Neuron (in vitro differentiated cells): ENCODE data around the gene KDM2A.

ENCODE experiments used
- H2AFZ ChIP-seq: one replicate; pipeline ENCODE4 v1.6.1; 2013; ENCODE audit warnings: low read depth, mild to moderate bottlenecking, inconsistent platforms, low read length, moderate library complexity
- H3K27me3 ChIP-seq: one replicate; pipeline ENCODE4 v1.6.1; 2013; ENCODE audit warnings: low read length; ENCODE audit not compliant: insufficient read depth
- H3K36me3 ChIP-seq: one replicate; pipeline ENCODE4 v1.6.1; 2013; ENCODE audit warnings: low read length; ENCODE audit not compliant: insufficient read depth
- H3K4me1 ChIP-seq: one replicate; pipeline ENCODE4 v1.6.1; 2013; ENCODE audit warnings: low read length; ENCODE audit not compliant: insufficient read depth
- H3K4me3 ChIP-seq: 2 replicates; pipeline ENCODE4 v1.5.1; 2013; ENCODE audit warnings: mild to moderate bottlenecking, low read length, moderate library complexity
- H3K9me3 ChIP-seq: one replicate; pipeline ENCODE4 v1.6.1; 2013; ENCODE audit warnings: low read length

KDM2A gene

GRCh38 chr11:67118801-67119584 lies at the start of gene KDM2A:
KDM2A (plus strand) TSS chr11:67119263; CDS start chr11:67121317, 2,054 bp downstream.
- H3K4me1 ChIP-seq: peaks cover 26% of the 10 kb centered on the region
- H3K27me3 ChIP-seq: no peaks in the 10 kb centered on the region
- H3K36me3 ChIP-seq: peaks cover 2% of the 10 kb centered on the region
- peak within 1 kb of the TSS; percentile 100 for H3K4me3 ChIP-seq
- H2AFZ ChIP-seq: peak within 1 kb of the TSS; percentile 55
- no peaks in the 10 kb centered on the region for H3K9me3 ChIP-seq

GRCh38 chr11:67071420-67072284 lies 47.4 kb upstream of the KDM2A start:
- Histone ChIP-seq H3K27me3 (peaks cover 3% of the 10 kb centered on the region), H3K4me3 (no peak overlapping the region), H3K9me3 (no peaks in the 10 kb centered on the region), H2AFZ (no peak overlapping the region), H3K4me1 (no peaks in the 10 kb centered on the region), H3K36me3 (no peaks in the 10 kb centered on the region)

DNA sequence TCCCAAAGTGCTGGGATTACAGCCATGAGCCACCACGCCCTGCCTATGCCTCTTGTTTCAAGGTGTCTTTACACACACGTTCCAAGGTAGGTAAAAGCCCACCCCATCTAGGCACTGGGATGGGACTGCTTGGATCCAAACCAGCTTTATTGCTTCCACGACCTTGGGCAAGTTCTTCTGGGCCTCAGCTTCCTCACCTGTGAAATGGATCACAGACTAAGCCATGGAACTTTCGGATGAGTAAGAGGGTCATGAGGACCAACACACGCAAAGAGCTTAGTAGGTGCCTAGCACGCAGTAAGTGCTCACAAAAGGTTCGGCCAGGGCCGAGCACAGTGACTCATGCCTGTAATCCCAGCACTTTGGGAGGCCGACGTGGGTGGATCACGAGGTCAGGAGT lies 46.8 kb upstream of the KDM2A start:
- Histone ChIP-seq H2AFZ (no peak overlapping the region), H3K4me1 (no peaks in the 10 kb centered on the region), H3K36me3 (no peaks in the 10 kb centered on the region), H3K27me3 (peaks cover 3% of the 10 kb centered on the region), H3K9me3 (no peaks in the 10 kb centered on the region), H3K4me3 (no peak overlapping the region)

DNA sequence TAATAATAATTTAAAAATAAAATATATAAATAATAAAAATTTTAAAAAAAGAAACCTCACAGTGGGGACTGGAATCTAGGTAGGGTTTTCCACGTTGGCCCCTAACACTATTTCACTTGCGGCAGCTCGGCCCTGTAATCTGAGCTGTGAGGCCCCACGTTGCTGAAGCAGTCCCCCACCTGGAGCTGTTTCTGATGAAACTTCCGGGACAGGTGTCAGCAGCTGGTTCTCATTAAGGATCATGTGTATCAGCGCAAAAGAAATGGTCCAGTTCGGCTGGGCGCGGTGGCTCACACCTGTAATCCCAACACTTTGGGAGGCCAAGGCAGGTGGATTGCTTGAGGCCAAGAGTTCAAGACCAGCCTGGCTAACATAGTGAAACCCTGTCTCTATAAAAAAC lies 45.2 kb upstream of the KDM2A start:
- H3K27me3 ChIP-seq: peaks cover 3% of the 10 kb centered on the region
- no peaks in the 10 kb centered on the region for H3K36me3 ChIP-seq
- no peak overlapping the region for H2AFZ ChIP-seq
- no peaks in the 10 kb centered on the region for H3K4me1 ChIP-seq
- no peaks in the 10 kb centered on the region for H3K9me3 ChIP-seq
- no peak overlapping the region for H3K4me3 ChIP-seq

DNA sequence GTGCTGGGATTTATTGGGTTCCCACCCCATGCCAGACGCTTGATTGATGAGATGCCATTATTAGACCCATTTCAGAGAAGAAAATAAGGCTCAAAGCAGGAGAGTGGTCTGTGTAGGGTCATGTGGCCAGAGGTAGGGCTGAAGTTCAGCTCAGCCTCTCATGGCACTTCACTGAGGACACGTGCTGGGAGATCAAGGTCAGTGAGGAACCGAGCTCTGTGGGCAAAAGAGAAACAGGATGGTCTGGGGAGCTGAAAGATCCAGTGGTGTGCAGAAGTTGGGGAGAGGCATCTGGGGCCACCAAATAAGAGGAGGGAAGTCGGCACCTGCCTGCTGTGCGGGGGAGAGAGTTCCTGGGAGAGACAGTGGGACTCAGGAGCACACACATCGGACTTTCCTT lies 42.9 kb upstream of the KDM2A start:
- H3K27me3 ChIP-seq: no peaks in the 10 kb centered on the region
- H3K4me1 ChIP-seq: no peaks in the 10 kb centered on the region
- H2AFZ ChIP-seq: no peak overlapping the region
- no peaks in the 10 kb centered on the region for H3K9me3 ChIP-seq
- H3K4me3 ChIP-seq: no peak overlapping the region
- no peaks in the 10 kb centered on the region for H3K36me3 ChIP-seq

GRCh38 chr11:67079065-67079705 lies 39.9 kb upstream of the KDM2A start:
- H3K9me3 ChIP-seq: no peaks in the 10 kb centered on the region
- no peak overlapping the region for H3K4me3 ChIP-seq
- peaks cover 3% of the 10 kb centered on the region for H3K27me3 ChIP-seq
- no peaks in the 10 kb centered on the region for H3K4me1 ChIP-seq
- H2AFZ ChIP-seq: no peak overlapping the region
- H3K36me3 ChIP-seq: no peaks in the 10 kb centered on the region

DNA sequence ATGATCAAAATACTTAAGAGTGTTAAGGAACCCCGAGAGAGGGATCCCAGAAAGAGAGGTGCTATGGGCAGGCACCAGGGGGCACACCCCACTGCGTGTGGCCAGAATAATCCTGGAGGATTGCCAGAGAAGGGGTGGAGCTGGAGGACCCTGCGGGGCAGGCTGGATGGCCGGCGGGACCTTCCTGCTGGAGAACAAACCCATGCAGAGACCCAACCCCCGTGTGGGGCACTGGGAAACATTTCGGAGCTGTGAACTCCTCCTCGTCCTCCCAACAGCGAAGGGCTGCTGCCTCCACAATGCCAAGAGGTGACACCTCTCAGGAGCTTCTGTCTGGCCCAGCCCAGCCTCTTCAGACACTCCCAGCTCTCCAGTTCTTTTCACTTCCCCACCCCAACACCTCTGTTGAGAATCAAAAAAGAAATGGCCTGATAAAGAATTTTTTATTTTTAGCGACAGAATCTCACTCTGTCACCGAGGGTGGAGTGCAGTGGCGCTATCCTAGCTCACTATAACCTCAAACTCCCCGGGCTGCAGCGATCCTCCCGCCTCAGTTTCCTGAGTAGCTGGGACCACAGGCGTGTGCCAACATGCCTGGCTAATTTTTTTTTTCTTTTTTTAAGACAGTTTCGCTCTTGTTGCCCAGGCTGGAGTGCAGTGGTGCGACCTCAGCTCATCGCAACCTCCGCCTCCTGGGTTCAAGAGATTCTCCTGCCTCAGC lies 36.8 kb upstream of the KDM2A start:
- Histone ChIP-seq H3K4me3 (no peak overlapping the region), H3K36me3 (no peaks in the 10 kb centered on the region), H3K9me3 (no peaks in the 10 kb centered on the region), H3K4me1 (no peaks in the 10 kb centered on the region), H2AFZ (no peak overlapping the region), H3K27me3 (peaks cover 3% of the 10 kb centered on the region)

GRCh38 chr11:67083786-67084366 lies 35.2 kb upstream of the KDM2A start:
- Histone ChIP-seq H3K27me3 (peaks cover 3% of the 10 kb centered on the region), H3K9me3 (no peaks in the 10 kb centered on the region), H3K4me1 (no peaks in the 10 kb centered on the region)

DNA sequence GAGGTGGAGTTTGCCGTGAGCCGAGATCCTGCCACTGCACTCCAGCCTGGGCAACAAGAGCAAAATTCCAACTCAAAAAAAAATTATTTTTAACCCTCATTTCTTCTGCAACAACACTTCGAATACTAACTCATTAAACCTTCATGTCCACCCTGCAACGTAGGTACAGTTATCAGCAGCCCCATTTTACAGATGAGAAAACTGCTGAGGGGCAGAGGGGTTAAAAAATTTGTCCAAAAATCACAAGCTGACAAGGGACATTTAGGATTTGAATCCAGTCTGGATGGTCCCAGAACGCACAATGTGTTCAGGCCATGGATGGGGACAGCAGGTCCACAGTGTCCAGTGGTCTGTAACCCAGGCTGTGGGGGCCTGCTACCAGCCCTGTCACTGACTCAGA lies 33.4 kb upstream of the KDM2A start:
- no peaks in the 10 kb centered on the region for H3K36me3 ChIP-seq
- no peaks in the 10 kb centered on the region for H3K4me1 ChIP-seq
- no peak overlapping the region for H3K4me3 ChIP-seq
- no peak overlapping the region for H2AFZ ChIP-seq
- peaks cover 3% of the 10 kb centered on the region for H3K27me3 ChIP-seq
- no peaks in the 10 kb centered on the region for H3K9me3 ChIP-seq

More at GRCh38 chr11:67083786-67084366, 35.2 kb upstream of the KDM2A start:
- H3K36me3 ChIP-seq: no peaks in the 10 kb centered on the region
- no peak overlapping the region for H2AFZ ChIP-seq
- no peak overlapping the region for H3K4me3 ChIP-seq

DNA sequence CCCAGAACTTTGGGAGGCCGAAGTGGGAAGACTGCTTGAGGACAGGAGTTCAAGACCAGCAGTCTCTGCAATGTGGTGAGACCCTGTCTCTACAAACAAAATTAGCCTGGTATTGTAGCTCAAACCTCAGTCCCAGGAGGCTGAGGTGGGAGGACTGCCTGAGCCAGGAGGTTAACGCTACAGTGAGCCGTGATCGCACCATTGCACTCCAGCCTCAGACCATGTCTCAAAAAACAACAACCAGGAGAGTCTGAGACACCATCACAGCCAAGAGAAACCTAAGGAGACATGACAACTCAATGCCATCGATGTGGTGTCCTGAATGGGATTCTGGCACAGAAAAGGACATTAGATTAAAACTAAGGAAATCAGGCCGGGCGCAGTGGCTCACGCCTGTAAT lies 28.3 kb upstream of the KDM2A start:
- Histone ChIP-seq H3K9me3 (no peaks in the 10 kb centered on the region), H3K27me3 (no peaks in the 10 kb centered on the region), H3K36me3 (no peaks in the 10 kb centered on the region), H3K4me1 (no peaks in the 10 kb centered on the region), H3K4me3 (no peak overlapping the region), H2AFZ (no peak overlapping the region)

GRCh38 chr11:67095214-67095507 lies 23.9 kb upstream of the KDM2A start:
- Histone ChIP-seq H3K36me3 (no peaks in the 10 kb centered on the region), H3K27me3 (no peaks in the 10 kb centered on the region), H3K4me3 (no peak overlapping the region), H3K9me3 (no peaks in the 10 kb centered on the region), H2AFZ (no peak overlapping the region), H3K4me1 (no peaks in the 10 kb centered on the region)

DNA sequence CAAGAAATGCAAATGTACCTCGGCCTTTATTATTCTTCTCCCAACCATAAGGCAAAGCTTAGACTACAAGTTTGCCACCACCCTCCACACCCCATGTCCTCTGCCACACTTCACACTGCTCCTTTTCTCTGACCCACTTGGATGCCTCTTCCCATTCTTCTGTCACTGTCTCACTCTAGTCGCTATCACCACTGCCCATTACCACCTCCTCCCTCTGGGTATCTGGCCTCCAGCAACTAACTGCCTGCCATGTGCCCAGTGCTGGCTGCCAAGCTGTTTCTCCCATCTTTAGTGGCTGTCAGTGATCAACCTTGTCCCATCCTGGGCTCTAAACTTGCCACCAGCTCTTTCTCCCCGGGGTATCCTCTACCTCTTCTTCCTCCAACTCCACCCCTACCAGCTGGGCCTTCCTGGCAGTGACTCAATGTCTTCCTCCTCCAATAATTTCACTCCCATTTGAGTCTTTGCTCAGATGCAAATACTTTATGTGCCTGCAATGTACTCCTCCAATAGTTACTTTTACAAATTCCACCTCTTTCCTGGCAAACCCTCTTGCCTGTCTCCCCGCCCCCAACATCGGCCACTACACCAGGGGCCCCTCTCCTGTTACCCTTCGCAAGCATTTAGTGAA lies 20.1 kb upstream of the KDM2A start:
- Histone ChIP-seq H3K36me3 (no peaks in the 10 kb centered on the region), H3K9me3 (no peaks in the 10 kb centered on the region), H3K27me3 (no peaks in the 10 kb centered on the region), H3K4me1 (no peaks in the 10 kb centered on the region), H2AFZ (no peak overlapping the region), H3K4me3 (no peak overlapping the region)
